SK-N-SH treated with all-trans-retinoic acid at 6 μM for 48 hours (cell line): Measurements from ENCODE around the gene DDX31.
"Not testable (repeated sequence)": the region's sequence is repeated elsewhere in the genome, so short reads cannot be mapped to it uniquely, and the experiment has no call there.

Experiments used
- ATAC-seq: fragments of 200-7000 bp; cut with Tn5 transposase; 3 replicates; pipeline ENCODE4 v1.9.1; 2020; ENCODE audit warnings: mild to moderate bottlenecking, moderate library complexity
- ARNTL ChIP-seq: fragments of 450-650 bp; formaldehyde crosslinking; IDR thresholded peaks from 2 replicates; pipeline ENCODE4 v1.5.0; 2020; ENCODE audit warnings: low read depth, mild to moderate bottlenecking, moderate library complexity, borderline replicate concordance
- BACH2 ChIP-seq: fragments of 250-450 bp; sonication (Bioruptor Pico); IDR thresholded peaks from 2 replicates; pipeline ENCODE4 v1.9.0; 2021; ENCODE audit warnings: mild to moderate bottlenecking, borderline replicate concordance
- CREB5 ChIP-seq: fragments of 250-450 bp; sonication (Bioruptor Pico); IDR thresholded peaks from 2 replicates; pipeline ENCODE4 v1.5.1; 2020; ENCODE audit warnings: low read depth, mild to moderate bottlenecking, moderate library complexity
- CSRNP3 ChIP-seq: fragments of 250-450 bp; sonication (Bioruptor Pico); IDR thresholded peaks from 2 replicates; pipeline ENCODE4 v1.5.1; 2021; ENCODE audit warnings: mild to moderate bottlenecking, moderate library complexity
- GLIS3 ChIP-seq: fragments of 250-450 bp; sonication (Bioruptor Pico); IDR thresholded peaks from 2 replicates; pipeline ENCODE4 v1.5.0; 2020; ENCODE audit warnings: mild to moderate bottlenecking, moderate library complexity
- ISL1 ChIP-seq: fragments of 250-450 bp; sonication (Bioruptor Pico); IDR thresholded peaks from 2 replicates; pipeline ENCODE4 v2.1.2; 2022; ENCODE audit warnings: mild to moderate bottlenecking, moderate library complexity
- OSR1 ChIP-seq: fragments of 250-450 bp; sonication (Bioruptor Pico); IDR thresholded peaks from 2 replicates; pipeline ENCODE4 v1.8.0; 2022; ENCODE audit warnings: moderate library complexity, mild to moderate bottlenecking, inconsistent platforms
- PATZ1 ChIP-seq: fragments of 250-450 bp; sonication (Bioruptor Pico); IDR thresholded peaks from 2 replicates; pipeline ENCODE4 v1.8.0; 2020; ENCODE audit warnings: mild to moderate bottlenecking, moderate library complexity, borderline replicate concordance
- POU6F1 ChIP-seq: fragments of 250-450 bp; sonication (Bioruptor Pico); IDR thresholded peaks from 2 replicates; pipeline ENCODE4 v1.8.0; 2021; ENCODE audit warnings: low read depth, mild to moderate bottlenecking, moderate library complexity, borderline replicate concordance
- PPARA ChIP-seq: fragments of 250-450 bp; sonication (Bioruptor Pico); IDR thresholded peaks from 2 replicates; pipeline ENCODE4 v1.5.0; 2020; ENCODE audit warnings: mild to moderate bottlenecking, borderline replicate concordance
- RARB ChIP-seq: fragments of 250-450 bp; sonication (Bioruptor Pico); IDR thresholded peaks from 2 replicates; pipeline ENCODE4 v1.8.0; 2021; ENCODE audit warnings: mild to moderate bottlenecking, moderate library complexity
- SNAI2 ChIP-seq: fragments of 250-450 bp; sonication (Bioruptor Pico); IDR thresholded peaks from 2 replicates; pipeline ENCODE4 v1.5.0; 2020; ENCODE audit warnings: mild to moderate bottlenecking, moderate library complexity
- TCF4 ChIP-seq: fragments of 250-450 bp; sonication (Bioruptor Pico); IDR thresholded peaks from 2 replicates; pipeline ENCODE4 v1.8.0; 2021; ENCODE audit warnings: mild to moderate bottlenecking, moderate library complexity, borderline replicate concordance
- TOX ChIP-seq: fragments of 250-450 bp; sonication (Bioruptor Pico); IDR thresholded peaks from 2 replicates; pipeline ENCODE4 v1.8.0; 2021; ENCODE audit warnings: mild to moderate bottlenecking, moderate library complexity, borderline replicate concordance
- TSHZ2 ChIP-seq: fragments of 250-450 bp; sonication (Bioruptor Pico); IDR thresholded peaks from 2 replicates; pipeline ENCODE4 v1.5.0; 2020; ENCODE audit warnings: mild to moderate bottlenecking, moderate library complexity
- ZFP3 ChIP-seq: fragments of 250-450 bp; sonication (Bioruptor Pico); IDR thresholded peaks from 2 replicates; pipeline ENCODE4 v1.5.0; 2020; ENCODE audit warnings: mild to moderate bottlenecking, moderate library complexity
- ZFP30 ChIP-seq: fragments of 450-650 bp; formaldehyde crosslinking; IDR thresholded peaks from 2 replicates; pipeline ENCODE4 v1.5.0; 2022; ENCODE audit warnings: mild to moderate bottlenecking, moderate library complexity
- ZNF565 ChIP-seq: fragments of 450-650 bp; formaldehyde crosslinking; conservative IDR thresholded peaks from 2 replicates; pipeline ENCODE4 v1.5.0; 2020; ENCODE audit warnings: low read depth, mild to moderate bottlenecking, moderate library complexity
- ZNF70 ChIP-seq: fragments of 450-650 bp; formaldehyde crosslinking; IDR thresholded peaks from 2 replicates; pipeline ENCODE4 v1.5.0; 2020; ENCODE audit warnings: mild to moderate bottlenecking, moderate library complexity

The DDX31 gene

GRCh38 chr9:132669698-132670456 lies at the start of gene DDX31:
DDX31 (minus strand) TSS chr9:132669983; CDS start chr9:132669934, 49 bp downstream.
- TF ChIP-seq ZFP3 (CRISPR knock-in tag), result peak; percentile 42; the same call in 1 of the 2 replicates
- TF ChIP-seq TSHZ2, result 0 out of 2 replicates have a peak, but pooled peaks have one; percentile 35
- 0 out of 2 replicates have a peak, but pooled peaks have one; percentile 11 for TF ChIP-seq POU6F1 (CRISPR knock-in tag)
- no peak for TF ChIP-seq ARNTL (CRISPR knock-in tag)

GRCh38 chr9:132718381-132718928 lies 48.7 kb upstream of the DDX31 start:
- ATAC-seq, result not testable (repeated sequence)

More at GRCh38 chr9:132669698-132670456, at the start of gene DDX31:
- peak; percentile 93 for ATAC-seq

- no peak for ATAC-seq
- TF ChIP-seq BACH2, result no peak
- no peak for TF ChIP-seq TCF4 (CRISPR knock-in tag)
- TF ChIP-seq SNAI2 (CRISPR knock-in tag), result no peak
- no peak for TF ChIP-seq CREB5 (CRISPR knock-in tag)
Measured at GRCh38 chr9:132717326-132717945, 47.7 kb upstream of the DDX31 start.

GRCh38 chr9:132716007-132716406 lies 46.2 kb upstream of the DDX31 start:
- no peak for ATAC-seq
- TF ChIP-seq BACH2 (no peak), CSRNP3 (no peak), TCF4 (CRISPR knock-in tag) (no peak)

GRCh38 chr9:132712753-132713152 lies 43.0 kb upstream of the DDX31 start:
- TF ChIP-seq ZNF565 (no peak), GLIS3 (no peak), OSR1 (CRISPR knock-in tag) (no peak), POU6F1 (CRISPR knock-in tag) (no peak), RARB (CRISPR knock-in tag) (no peak), TCF4 (CRISPR knock-in tag) (no peak), ZNF70 (CRISPR knock-in tag) (no peak), TOX (CRISPR knock-in tag) (no peak), ARNTL (CRISPR knock-in tag) (no peak), PATZ1 (CRISPR knock-in tag) (no peak), ZFP30 (no peak), PPARA (CRISPR knock-in tag) (no peak), BACH2 (no peak), ISL1 (no peak)
- ATAC-seq, result no peak
